GM12875 (cell line): ENCODE results near the gene CNOT3.
"Not testable (repeated sequence)": the region's sequence is repeated elsewhere in the genome, so short reads cannot be mapped to it uniquely, and the experiment has no call there.

Experiments
- H3K4me3 ChIP-seq: one replicate; pipeline ENCODE4 v1.5.1; 2011; ENCODE audit warnings: low read depth, low read length, control low read depth
- TF ChIP-seq, protein P1 (sequence below): IDR thresholded peaks from 2 replicates; pipeline ENCODE4 v1.5.1; 2011; ENCODE audit warnings: low read depth, mild to moderate bottlenecking, control low read depth, inconsistent platforms, low read length, moderate library complexity, borderline replicate concordance; ENCODE audit not compliant: insufficient read depth

The CNOT3 gene

DNA sequence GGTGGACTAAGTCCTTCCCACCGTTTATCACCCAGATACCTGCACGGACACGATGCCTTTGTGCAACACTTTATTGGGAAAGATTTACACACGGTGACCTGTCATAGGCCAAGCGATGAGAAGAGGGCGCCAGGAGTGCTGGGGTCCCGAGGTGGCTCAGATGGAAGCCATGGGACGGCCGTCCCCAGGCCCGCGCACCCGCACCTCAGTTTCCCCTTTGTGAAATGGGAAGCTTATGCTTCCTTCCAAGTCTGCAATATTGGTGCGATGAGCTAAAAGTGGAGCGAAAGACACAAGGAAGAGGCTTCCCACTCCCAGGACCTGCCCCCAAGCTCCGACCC, 35.8 kb downstream of the CNOT3 start:
- no peak overlapping the region for H3K4me3 ChIP-seq
- TF ChIP-seq, protein P1, sequence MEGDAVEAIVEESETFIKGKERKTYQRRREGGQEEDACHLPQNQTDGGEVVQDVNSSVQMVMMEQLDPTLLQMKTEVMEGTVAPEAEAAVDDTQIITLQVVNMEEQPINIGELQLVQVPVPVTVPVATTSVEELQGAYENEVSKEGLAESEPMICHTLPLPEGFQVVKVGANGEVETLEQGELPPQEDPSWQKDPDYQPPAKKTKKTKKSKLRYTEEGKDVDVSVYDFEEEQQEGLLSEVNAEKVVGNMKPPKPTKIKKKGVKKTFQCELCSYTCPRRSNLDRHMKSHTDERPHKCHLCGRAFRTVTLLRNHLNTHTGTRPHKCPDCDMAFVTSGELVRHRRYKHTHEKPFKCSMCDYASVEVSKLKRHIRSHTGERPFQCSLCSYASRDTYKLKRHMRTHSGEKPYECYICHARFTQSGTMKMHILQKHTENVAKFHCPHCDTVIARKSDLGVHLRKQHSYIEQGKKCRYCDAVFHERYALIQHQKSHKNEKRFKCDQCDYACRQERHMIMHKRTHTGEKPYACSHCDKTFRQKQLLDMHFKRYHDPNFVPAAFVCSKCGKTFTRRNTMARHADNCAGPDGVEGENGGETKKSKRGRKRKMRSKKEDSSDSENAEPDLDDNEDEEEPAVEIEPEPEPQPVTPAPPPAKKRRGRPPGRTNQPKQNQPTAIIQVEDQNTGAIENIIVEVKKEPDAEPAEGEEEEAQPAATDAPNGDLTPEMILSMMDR = no peak

DNA sequence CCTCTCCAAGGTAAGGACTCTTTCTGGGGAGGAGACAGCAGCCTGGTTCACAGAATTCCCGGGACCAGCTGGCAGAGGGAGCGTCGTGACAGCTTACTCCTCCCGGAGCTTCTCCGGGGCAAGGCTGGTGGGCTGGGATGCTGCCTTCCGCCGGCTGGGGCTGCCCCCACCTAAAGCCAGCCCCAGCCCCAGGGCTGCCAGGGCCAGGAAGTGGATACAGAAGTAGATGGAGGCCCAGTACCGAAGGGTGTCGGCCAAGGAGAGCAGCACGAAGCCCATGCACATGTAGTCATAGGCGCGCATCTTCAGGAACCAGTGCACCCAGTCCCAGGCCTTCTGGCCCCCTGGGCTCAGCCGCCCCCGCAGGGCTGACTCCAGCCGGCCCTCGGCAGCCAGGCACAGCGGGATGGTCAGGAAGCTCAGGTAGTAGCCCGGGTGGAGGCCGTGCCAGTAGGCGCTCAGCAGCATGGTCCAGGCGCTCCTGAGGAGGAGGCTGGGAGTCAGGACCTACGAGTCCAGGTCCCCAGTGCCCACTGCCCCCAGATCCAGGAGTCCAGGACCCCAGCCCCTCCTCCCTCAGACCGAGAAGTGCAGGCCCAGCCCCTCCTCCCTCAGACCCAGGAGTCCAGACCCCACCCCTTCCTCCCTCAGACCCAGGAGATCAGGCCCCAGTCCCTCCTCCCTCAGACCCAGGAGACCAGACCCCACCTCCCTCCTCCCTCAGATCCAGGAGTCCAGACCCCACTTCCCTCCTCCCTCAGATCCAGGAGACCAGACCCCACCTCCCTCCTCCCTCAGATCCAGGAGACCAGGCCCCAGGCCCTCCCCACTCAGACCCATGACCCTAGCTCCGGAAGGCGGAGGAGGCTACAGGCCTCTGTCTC, 36.6 kb downstream of the CNOT3 start:
- no peak overlapping the region for H3K4me3 ChIP-seq
- TF ChIP-seq, protein P1 = no peak

DNA sequence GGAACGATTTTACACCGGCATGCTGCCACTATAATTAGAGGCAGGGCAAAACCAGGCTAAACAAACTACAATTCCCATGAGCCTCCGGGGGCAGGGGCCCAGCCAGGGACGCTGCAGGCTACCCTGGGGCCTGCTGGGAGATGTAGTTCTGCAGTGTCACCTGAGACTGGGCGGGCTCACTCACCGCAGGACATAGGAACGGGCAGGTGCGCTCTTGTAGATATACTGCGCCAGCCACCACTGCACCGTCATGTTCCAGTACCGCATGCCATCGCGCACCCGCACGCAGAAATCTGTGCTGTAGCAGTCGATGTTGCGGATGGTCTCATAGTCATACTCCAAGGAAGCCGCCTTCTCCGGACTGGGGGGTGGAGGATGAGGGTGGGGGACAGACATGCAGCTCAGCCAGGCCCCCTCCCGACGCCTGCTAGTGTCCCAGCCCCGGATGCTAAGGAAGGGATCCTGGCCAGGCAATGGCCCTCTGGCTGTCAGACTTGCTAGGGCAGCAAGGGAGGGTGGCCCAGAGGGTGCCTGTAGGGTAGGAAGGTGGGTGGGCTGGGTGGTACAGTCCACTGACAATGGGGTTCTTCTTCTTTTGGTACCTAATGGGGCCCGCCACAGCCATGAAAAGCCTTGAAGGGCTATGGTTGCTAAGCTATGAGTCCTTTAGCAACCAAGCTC, 41.2 kb downstream of the CNOT3 start:
- TF ChIP-seq, protein P1 = no peak
- no peak overlapping the region for H3K4me3 ChIP-seq

DNA sequence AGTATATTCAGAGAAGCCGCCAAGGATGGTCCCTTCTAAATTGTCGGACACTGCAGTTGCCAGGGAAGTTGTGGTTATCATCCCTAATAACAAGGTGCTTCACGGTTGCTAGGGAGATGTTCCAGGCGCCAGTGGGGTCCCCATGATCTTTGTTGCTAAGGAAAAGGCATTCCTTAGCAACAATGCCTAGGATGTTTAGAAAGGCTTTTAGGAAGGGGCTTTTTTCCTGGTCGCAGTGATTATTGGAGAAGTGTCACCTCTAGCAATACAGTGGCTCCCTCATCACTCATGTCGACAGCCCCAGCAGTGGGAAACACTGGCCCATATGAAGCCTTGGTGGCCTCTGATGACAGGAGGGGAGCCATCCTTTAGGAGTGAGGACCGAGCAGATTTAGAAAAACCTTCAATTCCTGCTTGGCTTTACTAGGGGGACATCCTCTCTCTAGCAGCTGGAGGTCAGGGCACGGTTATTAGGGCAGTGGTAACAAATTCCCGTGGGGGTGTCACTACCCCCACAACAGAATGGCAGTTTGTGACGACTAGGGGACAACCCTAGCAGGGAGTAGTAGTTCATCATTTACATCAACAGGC, 41.8 kb downstream of the CNOT3 start:
- H3K4me3 ChIP-seq = no peak overlapping the region
- TF ChIP-seq, protein P1 = no peak

DNA sequence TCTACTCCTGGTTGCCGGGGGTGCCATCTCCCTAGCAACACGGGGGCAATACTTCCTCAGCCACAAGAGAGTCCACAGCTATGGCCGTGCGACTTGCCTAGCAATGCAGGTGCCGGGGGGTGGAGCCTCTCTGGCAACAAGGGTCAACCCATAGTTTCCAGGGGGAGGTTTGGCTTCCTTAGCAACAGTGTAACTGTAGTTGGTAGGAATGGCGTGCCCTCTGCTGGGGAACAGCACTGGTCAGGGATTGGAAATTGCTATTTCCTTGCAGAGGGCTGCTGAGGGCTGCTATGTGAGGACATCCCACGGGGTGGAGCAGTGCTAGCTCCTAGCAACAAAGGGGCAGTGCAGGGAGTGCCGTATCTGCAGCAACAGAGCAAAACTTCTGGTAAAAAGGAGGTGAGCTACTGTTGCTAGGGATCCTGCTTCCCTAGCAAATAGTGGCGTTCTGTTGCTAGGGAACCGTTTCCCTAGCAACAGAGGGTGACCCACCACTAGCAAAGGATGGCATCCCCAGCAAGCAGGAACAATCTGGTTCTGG, 42.4 kb downstream of the CNOT3 start:
- TF ChIP-seq, protein P1 = no peak
- no peak overlapping the region for H3K4me3 ChIP-seq

DNA sequence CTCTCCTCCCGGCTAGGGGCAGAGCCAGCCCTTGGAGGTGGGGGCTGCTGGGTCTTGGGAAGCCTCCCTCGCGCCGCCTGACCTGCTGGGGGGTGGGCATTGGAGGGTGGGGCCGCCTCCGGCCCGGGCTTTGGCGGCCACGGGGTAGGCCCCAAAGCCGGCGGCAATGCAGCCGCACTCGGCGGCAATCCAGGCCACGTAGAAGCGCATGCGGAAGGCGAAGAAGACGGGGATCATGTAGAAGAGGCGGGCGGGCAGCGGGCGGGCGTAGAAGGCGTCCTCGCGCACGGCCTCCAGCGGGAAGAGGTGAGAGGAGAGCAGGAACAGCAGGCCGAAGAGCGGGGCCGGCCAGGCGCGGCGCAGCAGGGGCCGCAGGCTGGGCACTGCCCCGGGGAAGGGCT, 43.1 kb downstream of the CNOT3 start:
- TF ChIP-seq, protein P1 = no peak
- H3K4me3 ChIP-seq = no peak overlapping the region

DNA sequence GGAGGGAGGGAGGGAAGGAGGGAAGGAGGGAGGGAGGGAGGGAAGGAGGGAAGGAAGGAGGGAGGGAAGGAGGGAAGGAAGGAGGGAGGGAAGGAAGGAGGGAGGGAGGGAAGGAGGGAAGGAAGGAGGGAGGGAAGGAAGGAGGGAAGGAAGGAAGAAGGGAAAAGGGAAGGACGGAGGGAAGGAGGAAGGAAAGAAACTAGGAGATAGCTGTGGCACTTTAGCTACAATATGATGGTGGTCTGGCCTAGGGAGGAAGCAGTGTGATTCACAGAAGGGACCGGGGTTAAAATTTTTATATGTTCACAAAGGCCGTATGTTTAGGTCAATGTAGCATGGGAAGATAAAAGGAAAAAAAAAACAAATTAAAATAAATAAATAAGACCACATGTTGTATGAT, 44.3 kb downstream of the CNOT3 start:
- not testable (repeated sequence) for H3K4me3 ChIP-seq
